ENCODE measurements around the gene PLA2G10. TPM values are rescaled to one million over a fixed set of nuclear protein-coding genes. Genes with fewer than 3 reads are reported as not detected.

PLA2G10 gene
- total and polyA plus RNA-seq, 9 of the 15 experiments (the other 6 are each of a cell fraction or from before 2014, with no cell fraction given) = not detected

GRCh38 chr16:14632693-14633569, 61.2 kb downstream of the PLA2G10 start, which contains the start of gene BFAR (continued):
- TF ChIP-seq ZNF232 (CRISPR knock-in tag; IDR thresholded peaks at IDR 0.05) (0 out of 2 replicates have a peak, but pooled peaks have one; percentile 63), SUPT5H (IDR thresholded peaks at IDR 0.05) (peak; percentile 6; the same call in 1 of the 2 replicates), ETV1 (tag; conservative IDR thresholded peaks at IDR 0.05; ENCODE audit: low read depth) (peak; percentile 75), RNF2 (IDR thresholded peaks at IDR 0.05) (peak; percentile 36; the same call in 1 of the 2 replicates), SAP30 (IDR thresholded peaks at IDR 0.05; ENCODE audit: borderline replicate concordance, insufficient read depth, low read depth, low read length, poor library complexity, severe bottlenecking) (peak; percentile 17), EP400 (IDR thresholded peaks at IDR 0.05) (peak; percentile 83), POLR2AphosphoS5 (IDR thresholded peaks at IDR 0.05; ENCODE audit: control insufficient read depth, insufficient read depth, low read depth, low read length) (peak; percentile 99), PHB (CRISPR knock-in tag; IDR thresholded peaks at IDR 0.05) (no peak), TAF7 (tag; IDR thresholded peaks at IDR 0.05) (peak; percentile 86), LARP7 (IDR thresholded peaks at IDR 0.05) (no peak), NR0B1 (IDR thresholded peaks at IDR 0.05; ENCODE audit: partially characterized antibody) (no peak), NR1H2 (CRISPR knock-in tag; IDR thresholded peaks at IDR 0.05) (0 out of 2 replicates have a peak, but pooled peaks have one; percentile 38), KDM4B (IDR thresholded peaks at IDR 0.05; ENCODE audit: borderline replicate concordance in 2 of 2, low read depth in 1 of 2) (0 out of 4 replicates have a peak, but pooled peaks of 1 of the 2 experiments have one; percentile 61), ZKSCAN1 (IDR thresholded peaks at IDR 0.05; ENCODE audit: low read depth, low read length) (0 out of 2 replicates have a peak, but pooled peaks have one; percentile 28), SP1 (CRISPR knock-in tag; IDR thresholded peaks at IDR 0.05) (peak; percentile 71), CTCFL (IDR thresholded peaks at IDR 0.05; ENCODE audit: borderline replicate concordance, insufficient read depth, low read depth, low read length, poor library complexity, severe bottlenecking) (no peak), ZBTB11 (CRISPR knock-in tag; IDR thresholded peaks at IDR 0.05) (peak in 1 of 3 experiments; percentile 88; a peak in 2 of 6 replicates), EGR1 (conservative IDR thresholded peaks at IDR 0.05) (0 out of 2 replicates have a peak, but pooled peaks have one; percentile 17), KAT7 (CRISPR knock-in tag; IDR thresholded peaks at IDR 0.05; ENCODE audit: borderline replicate concordance) (peak; percentile 88), HCFC1 (IDR thresholded peaks at IDR 0.05; ENCODE audit: low read depth, low read length) (peak; percentile 60)
